DLD1 (cell line): ENCODE data around the gene DNA2.
"Not testable (repeated sequence)": the region's sequence is repeated elsewhere in the genome, so short reads cannot be mapped to it uniquely, and the experiment has no call there.

ENCODE experiments used
- in situ Hi-C: cut with HindIII; loops from 2 replicates; pipeline ENCODE4 v1.10.0; 2017; ENCODE audit warnings: low sequenced_read_pairs

Gene DNA2

DNA sequence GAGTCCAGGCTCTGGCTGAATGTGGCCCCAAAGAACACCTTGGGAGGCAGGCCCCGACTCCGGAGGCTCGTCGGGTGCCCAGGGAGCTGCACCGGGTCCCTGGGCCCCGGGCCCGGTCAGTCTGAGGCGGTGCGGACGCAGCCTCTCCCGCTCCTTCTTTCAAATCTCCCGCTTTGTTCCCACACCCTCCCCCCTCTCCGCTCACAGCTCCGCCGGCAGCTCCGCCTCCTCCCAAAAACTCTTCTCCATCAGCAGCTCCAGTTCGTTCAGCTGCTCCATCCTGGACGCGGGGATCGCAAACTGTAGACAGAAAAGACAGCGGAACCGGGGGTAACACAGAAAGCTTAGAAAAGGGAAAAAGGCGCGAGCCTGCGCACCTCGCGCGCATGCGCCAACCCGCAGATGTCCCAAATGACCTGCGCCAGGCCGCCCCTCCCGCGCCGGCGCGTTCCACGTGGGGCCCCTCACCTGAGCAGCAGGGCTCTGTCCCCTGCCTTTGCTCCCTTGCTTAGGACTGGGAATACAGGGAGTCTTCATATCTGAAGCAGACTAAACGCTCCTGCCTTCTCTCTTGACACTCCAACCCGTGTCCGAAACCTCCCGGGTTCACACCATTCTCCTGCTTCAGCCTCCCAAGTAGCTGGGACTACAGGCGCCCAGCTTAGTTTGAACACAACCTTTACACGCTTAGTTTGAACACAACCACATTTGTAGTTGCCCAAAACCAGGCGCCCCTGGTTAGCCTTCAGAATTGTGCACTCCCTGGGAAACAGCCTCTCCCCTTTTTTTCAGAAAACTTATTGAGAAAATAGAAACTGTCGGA lies at the start of gene DNA2:
DNA2 (minus strand) TSS at position 388 of the 823 bp plus-strand sequence; CDS start at position 279, 109 bp downstream.
- in situ Hi-C loops = no loop called here

- in situ Hi-C loops = not testable (repeated sequence)
These were observed 46.8 kb upstream of the DNA2 start for GRCh38 chr10:68518609-68519008.

DNA sequence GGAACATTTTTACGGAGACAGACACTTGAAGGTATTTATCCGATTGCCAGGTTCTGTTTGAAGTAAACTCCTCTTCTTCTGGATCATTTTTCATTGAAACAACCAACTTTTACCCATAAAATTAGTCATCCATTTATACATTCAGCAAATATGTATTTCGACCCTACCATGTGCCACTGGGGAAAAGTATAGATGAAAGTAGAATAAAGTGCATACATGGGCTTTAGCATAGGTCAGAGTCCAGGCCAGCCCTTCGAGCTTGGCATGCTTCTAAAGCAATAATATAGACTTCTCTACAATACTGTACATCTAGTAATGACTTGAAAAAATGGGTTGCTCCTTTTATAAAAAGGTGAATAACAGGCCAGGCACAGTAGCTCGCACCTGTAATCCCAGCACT lies 45.4 kb upstream of the DNA2 start:
- in situ Hi-C loops = no loop called here

- in situ Hi-C loops = no loop called here
These were observed 45.0 kb upstream of the DNA2 start for GRCh38 chr10:68516766-68517165.

DNA sequence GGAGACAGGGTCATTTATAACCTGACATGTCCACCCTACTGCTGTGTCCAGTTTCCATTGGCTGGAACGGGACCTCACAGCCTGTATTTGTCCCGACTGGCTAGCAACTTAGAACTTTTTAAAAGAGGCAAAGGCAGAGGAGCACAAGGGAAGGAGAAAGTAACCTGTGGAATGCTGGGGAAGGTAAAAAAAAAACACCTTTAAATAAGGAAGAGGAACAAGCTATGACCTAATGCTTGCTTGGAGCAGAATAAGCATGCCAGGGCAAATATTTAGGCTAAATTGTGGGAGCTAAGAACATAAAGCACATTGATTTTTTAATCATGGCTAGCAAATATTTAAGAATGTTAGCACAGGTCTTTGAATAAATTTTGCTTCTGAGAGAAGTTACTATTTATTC lies 44.4 kb upstream of the DNA2 start:
- in situ Hi-C loops = not testable (repeated sequence)

DNA sequence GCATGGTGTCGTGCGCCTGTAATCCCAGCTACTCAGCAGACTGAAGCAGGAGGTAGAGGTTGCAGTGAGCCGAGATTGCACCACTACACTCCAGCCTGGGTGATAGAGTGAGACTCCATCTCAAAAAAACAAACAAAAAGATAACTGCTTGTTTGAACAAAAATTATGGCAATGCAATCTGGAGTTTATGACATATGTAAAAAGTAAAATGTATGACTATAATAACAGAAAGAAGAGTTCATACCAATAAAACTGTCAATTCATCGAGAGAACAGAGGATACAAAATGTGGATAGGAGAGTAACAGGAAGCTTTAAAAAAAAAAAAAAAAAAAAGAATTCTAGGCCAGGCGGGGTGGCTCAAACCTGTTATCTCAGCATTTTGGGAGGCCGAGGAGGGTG lies 36.3 kb upstream of the DNA2 start:
- in situ Hi-C loops = no loop called here

GRCh38 chr10:68506411-68506810 lies 34.6 kb upstream of the DNA2 start:
- in situ Hi-C loops = no loop called here

GRCh38 chr10:68502846-68503245 lies 31.1 kb upstream of the DNA2 start:
- in situ Hi-C loops = no loop called here

DNA sequence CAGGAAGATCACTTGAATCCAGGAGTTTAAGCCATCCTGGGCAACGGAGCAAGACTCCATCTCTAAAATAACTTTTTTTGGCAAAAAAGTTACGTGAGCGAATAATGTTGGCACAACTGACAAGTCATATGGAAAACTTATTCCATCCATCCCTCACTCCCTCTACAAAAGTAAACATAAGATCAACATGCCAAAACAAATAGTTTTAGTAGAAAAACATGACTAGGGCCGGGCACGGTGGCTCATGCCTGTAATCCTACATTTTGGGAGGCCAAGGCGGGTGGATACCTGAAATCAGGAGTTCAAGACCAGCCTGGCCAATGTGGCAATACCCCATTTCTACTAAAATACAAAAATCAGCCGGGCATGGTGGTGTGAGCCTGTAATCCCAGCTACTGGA lies 29.9 kb upstream of the DNA2 start:
- in situ Hi-C loops = no loop called here

- in situ Hi-C loops = no loop called here
These were observed 27.8 kb upstream of the DNA2 start for GRCh38 chr10:68499544-68499943.

DNA sequence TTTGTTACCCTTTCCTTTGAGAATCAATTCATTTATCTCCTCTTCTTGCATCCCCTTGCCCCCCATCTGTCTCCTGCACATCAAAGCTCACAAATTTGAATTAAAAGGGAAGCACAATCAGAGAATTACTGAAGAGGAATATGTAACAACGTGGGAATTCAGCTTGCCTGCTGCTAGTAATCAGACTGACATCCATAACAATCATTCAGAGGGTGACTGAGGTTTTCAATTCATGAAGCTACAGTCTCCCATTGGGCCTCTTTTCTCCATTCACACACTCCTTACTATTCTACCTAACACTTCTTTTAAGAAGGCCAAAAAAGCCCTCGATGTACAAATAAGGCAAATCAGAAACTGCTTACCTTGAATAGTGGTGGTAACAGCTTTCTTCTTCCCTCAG lies 24.3 kb upstream of the DNA2 start:
- in situ Hi-C loops = no loop called here

DNA sequence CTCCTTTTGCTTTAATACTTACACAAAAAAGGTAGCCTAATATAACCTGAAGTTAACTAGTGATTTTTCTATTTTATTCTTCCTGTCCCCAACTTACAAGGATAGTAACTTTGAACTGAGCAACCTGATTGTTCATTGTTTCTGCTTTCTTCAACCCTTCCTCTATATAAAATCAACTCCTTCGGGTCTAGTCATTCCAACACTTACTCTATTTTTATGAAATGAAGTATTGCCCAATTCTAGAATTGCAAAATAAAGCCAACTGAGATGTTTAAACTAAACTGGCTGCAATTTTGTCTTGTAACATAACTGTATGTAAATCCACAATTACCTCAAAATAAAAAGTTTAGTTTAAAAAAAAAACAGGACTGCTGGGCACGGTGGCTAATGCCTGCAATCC lies 20.3 kb upstream of the DNA2 start:
- in situ Hi-C loops = no loop called here

GRCh38 chr10:68489919-68490318 lies 18.1 kb upstream of the DNA2 start:
- in situ Hi-C loops = no loop called here

DNA sequence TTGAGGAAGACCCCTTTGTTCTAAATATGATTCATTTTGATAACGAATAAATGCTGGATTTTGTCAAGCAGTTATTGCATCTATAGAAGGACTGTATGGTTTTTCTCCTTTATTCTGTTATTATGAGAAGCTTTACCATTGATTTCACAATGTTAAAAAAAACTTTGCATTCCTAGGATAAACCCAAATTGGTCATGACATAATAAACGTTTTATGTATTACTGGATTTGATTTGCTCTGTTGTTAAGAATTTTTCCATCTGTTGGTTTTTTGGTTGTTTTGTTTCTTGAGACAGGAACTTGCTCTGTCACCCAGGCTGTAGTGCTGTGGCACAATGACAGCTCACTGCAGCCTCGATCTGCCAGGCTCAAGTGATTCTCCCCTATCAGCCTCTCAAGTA lies 2.2 kb upstream of the DNA2 start:
- in situ Hi-C loops = no loop called here

DNA sequence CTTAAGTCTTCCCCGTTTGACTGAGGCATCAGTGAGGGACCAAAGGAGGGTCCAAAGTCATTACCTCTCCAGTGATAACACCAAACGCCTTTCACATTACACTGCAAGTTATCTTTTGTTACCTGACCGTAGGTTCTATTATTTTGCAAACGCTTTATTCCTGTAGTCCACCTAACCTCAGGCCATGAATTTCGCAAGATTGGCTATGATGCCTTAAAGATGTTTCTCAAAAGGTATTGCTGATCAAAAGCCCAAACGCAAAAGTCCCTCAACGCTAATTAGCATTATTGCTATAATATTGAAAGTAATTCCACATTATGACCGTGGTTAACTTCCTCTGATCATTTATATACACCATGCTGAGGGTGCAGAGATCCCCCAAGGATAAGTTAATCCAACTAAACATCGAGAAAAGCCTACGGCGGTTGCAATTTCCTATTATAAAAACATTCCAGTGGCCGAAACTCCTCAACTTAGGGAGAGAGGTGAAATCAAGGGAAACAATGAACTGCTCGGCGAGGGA lies 649 bp downstream of the DNA2 start:
- in situ Hi-C loops = no loop called here

DNA sequence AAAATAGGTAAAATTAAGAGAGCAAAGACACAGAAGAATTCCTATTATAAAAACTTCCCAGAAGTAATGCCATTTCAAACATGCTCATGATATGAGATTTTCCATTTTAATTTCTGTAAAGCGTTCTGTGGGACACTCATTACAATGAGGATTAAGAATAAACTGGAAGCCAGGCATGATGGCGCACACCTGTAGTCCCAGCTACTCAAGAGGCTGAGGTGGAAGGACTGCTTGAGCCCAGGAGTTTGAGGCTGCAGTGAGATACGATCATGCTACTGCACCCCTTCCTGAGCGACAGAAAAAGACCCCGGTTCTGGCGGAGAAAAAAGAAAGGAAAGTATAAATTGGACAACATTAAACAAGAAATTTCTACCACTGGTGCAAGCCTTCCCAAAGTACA lies 1.5 kb downstream of the DNA2 start:
- in situ Hi-C loops = no loop called here

DNA sequence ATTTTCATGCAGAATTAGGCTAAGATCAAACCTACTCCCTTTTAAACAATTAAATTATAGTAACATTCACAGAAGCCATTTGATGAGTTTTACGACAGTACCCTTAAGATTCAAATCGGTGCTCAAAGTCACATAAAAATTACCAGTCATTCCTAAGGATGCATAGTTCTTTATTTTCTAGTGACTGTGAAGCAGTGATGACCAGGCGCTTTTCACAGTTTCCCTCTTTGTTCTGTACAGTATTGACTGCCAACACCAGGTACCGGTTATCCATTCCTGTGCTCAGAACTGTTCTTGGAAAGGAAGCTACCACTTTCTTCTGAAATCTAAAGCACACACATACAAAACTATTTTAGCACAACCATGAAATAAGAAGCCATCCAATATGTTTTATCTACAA lies 1.9 kb downstream of the DNA2 start:
- in situ Hi-C loops = no loop called here

GRCh38 chr10:68464729-68465128 lies 7.0 kb downstream of the DNA2 start:
- in situ Hi-C loops = not testable (repeated sequence)

GRCh38 chr10:68463365-68464093 lies 8.2 kb downstream of the DNA2 start:
- in situ Hi-C loops = no loop called here

DNA sequence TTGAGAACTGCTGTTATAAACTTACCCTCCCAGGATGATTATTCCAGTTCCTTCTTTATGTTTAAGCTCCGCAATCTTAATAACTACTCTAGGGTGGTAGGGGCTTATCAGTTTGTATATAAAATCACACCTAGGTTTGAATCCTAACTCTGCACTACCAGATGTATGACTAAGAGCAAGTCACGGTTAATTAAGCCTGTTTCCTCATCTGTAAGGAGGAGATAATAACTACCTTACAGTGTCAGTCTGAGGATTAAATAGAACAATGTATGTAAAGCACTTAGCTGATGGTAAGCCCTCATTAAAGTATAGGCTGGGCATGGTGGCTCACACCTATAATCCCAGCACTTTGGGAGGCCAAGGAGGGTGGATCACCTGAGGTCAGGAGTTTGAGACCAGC lies 9.2 kb downstream of the DNA2 start:
- in situ Hi-C loops = no loop called here

- in situ Hi-C loops = no loop called here
These were observed 10.7 kb downstream of the DNA2 start for GRCh38 chr10:68461032-68461431.

- in situ Hi-C loops = not testable (repeated sequence)
These were observed 22.1 kb downstream of the DNA2 start for GRCh38 chr10:68449698-68450097.
